Activated effector memory CD4-positive, alpha-beta T cell treated with anti-CD3 and anti-CD28 coated beads, Interleukin-2, amount 50 U/mL, for 16 hours (primary cell): Measurements from ENCODE around the gene CCNH.

ENCODE experiments used
- DNase-seq: peaks from one replicate; pipeline ENCODE4 v3.0.0-alpha.2; 2020

CCNH gene

DNA sequence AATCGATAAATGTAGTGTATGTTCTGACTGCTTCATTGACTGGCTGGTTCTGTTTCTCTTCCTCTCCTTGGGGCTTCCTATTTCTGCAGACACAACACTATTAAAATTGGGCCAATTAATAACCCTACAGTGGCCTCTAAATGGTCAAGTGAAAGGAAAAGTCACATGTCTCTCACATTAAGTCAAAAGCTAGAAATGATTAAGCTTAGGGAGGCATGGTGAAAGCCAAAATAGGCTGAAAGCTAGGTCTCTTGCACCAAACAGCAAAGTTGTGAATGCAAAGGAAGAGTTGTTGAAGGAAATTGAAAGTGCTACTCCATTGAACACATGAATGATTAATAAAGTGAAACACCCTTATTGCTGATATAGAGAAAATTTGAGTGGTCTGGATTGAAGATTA is 58.2 kb downstream of the CCNH start:
- no peak for DNase-seq

DNA sequence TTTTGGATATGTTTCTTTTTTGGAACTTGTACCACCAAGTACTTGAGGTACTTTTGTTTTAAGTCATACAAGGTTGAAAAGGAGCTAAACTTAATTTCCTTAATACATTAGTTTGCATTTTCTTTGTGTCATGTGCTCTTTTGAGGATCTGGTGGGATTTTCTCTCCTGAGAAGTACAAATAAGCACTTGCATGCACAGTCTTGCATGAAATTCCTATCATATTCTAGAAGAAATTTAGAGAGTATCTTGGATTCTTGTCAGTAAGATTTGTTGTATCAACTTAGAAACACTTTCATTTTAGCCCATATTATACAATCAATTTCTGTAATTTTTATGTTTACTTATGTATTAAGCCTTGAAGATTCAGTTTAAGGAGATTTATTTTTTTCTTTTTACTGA is 64.9 kb downstream of the CCNH start:
- no peak for DNase-seq

DNA sequence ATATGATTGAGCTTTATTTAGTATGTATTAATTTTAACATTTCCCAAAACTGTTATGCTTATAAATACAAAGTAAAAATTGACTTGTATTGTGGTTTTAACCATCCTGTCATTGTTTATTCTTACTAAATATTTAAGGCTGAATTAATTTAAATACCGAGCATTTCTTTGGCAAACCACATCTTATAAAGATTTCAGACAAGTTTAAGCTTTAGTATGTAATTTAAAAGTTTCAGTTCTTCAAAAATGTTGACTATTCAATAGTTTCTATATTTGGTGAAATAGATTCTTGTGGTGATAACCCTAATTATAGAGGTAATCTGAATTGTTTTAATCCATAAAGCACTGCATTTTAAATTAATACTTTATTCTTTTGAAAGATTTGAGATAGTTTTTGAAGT is 65.5 kb downstream of the CCNH start:
- DNase-seq, result no peak
